ENCODE measurements around the gene LRRD1.
"Not testable (repeated sequence)": the region's sequence is repeated elsewhere in the genome, so short reads cannot be mapped to it uniquely, and the experiment has no call there.

Gene LRRD1

DNA sequence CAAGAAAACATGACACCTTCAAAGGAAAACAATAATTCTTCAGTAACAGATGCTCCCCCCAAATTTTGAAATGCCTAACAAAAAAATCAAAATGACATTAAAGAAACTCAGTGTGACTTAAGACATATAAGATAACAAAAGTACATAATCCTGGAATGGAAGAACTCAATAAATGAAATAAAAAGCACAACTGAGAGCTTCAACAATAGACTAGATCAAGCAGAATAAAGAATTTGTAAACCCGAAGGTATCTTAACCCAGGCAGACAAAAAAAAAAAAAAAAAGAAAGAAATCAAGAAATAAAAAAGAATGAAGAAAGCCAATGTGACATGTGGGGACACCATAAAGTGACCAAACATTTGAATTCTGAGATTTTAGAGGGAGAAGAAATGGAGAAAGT lies 27.7 kb upstream of the LRRD1 start:
- TF ChIP-seq, protein P1, sequence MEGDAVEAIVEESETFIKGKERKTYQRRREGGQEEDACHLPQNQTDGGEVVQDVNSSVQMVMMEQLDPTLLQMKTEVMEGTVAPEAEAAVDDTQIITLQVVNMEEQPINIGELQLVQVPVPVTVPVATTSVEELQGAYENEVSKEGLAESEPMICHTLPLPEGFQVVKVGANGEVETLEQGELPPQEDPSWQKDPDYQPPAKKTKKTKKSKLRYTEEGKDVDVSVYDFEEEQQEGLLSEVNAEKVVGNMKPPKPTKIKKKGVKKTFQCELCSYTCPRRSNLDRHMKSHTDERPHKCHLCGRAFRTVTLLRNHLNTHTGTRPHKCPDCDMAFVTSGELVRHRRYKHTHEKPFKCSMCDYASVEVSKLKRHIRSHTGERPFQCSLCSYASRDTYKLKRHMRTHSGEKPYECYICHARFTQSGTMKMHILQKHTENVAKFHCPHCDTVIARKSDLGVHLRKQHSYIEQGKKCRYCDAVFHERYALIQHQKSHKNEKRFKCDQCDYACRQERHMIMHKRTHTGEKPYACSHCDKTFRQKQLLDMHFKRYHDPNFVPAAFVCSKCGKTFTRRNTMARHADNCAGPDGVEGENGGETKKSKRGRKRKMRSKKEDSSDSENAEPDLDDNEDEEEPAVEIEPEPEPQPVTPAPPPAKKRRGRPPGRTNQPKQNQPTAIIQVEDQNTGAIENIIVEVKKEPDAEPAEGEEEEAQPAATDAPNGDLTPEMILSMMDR (IDR thresholded peaks at IDR 0.05; ENCODE audit: poor library complexity, severe bottlenecking), result no peak
- H3K36me3 ChIP-seq (ENCODE audit: low read depth), result peaks cover 88% of the 10 kb centered on the region
- ATAC-seq (ENCODE audit: low read depth), result no peak
- no peak for DNase-seq (ENCODE audit: low spot score)
- no peaks in the 10 kb centered on the region for H3K27me3 ChIP-seq (ENCODE audit: insufficient read depth, poor library complexity, severe bottlenecking)
- H3K9me3 ChIP-seq (ENCODE audit: severe bottlenecking), result peaks cover 6% of the 10 kb centered on the region
- H3K27ac ChIP-seq (ENCODE audit: poor library complexity, severe bottlenecking), result no peak overlapping the region
- no peaks in the 10 kb centered on the region for H3K4me1 ChIP-seq (ENCODE audit: insufficient read depth, poor library complexity, severe bottlenecking)
- H3K4me3 ChIP-seq (ENCODE audit: severe bottlenecking), result no peak overlapping the region

DNA sequence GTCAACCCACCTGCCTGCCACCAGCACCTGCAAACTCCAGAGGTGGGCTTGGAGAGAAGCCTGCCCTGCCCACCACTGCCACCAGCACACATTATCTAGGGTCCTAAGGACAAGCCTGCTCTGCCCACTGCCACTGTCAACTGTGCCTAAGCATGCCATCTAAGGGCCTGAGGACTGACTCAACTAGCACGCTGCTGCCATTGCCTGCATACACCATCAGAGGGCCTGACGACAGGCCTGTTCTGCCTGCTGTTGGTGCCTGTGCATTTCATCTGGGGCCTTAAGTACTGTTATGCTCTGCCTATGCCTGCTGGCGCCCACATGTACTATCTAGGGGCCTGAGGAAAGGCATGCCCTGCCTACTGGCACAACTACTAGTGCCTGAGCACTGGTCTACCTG lies 27.0 kb upstream of the LRRD1 start:
- H3K36me3 ChIP-seq (ENCODE audit: low read depth), result peaks cover 88% of the 10 kb centered on the region
- no peak for DNase-seq (ENCODE audit: low spot score)
- no peaks in the 10 kb centered on the region for H3K4me1 ChIP-seq (ENCODE audit: insufficient read depth, poor library complexity, severe bottlenecking)
- peaks cover 6% of the 10 kb centered on the region for H3K9me3 ChIP-seq (ENCODE audit: severe bottlenecking)
- no peak overlapping the region for H3K4me3 ChIP-seq (ENCODE audit: severe bottlenecking)
- H3K27ac ChIP-seq (ENCODE audit: poor library complexity, severe bottlenecking), result no peak overlapping the region
- TF ChIP-seq, protein P1 (IDR thresholded peaks at IDR 0.05; ENCODE audit: poor library complexity, severe bottlenecking), result no peak
- no peaks in the 10 kb centered on the region for H3K27me3 ChIP-seq (ENCODE audit: insufficient read depth, poor library complexity, severe bottlenecking)
- no peak for ATAC-seq (ENCODE audit: low read depth)

DNA sequence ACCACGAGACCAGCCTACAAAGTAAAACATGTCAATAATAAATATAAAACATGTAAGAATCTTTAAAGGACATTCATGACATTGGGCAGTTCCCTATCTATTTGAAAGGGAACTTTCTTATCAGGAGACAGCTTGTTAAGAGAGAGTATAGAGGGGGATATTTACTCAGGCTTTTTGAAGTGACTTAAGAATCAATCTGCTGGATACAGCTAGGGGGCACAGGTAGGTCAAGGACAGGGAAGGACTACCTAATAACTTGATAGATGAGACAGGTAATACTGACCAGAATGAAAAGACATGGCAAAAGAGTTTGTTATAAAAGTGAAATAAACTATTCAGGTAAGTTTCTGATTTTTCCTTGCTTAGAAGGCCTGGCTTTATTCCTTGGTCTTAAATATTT lies 21.8 kb upstream of the LRRD1 start:
- ATAC-seq (ENCODE audit: low read depth) (no peak), DNase-seq (ENCODE audit: low spot score) (no peak)
- TF ChIP-seq, protein P1 (IDR thresholded peaks at IDR 0.05; ENCODE audit: poor library complexity, severe bottlenecking), result peak; percentile 25
- no peak overlapping the region for H3K4me3 ChIP-seq (ENCODE audit: severe bottlenecking)
- no peaks in the 10 kb centered on the region for H3K27me3 ChIP-seq (ENCODE audit: insufficient read depth, poor library complexity, severe bottlenecking)
- H3K9me3 ChIP-seq (ENCODE audit: severe bottlenecking), result no peaks in the 10 kb centered on the region
- no peak overlapping the region for H3K27ac ChIP-seq (ENCODE audit: poor library complexity, severe bottlenecking)
- no peaks in the 10 kb centered on the region for H3K4me1 ChIP-seq (ENCODE audit: insufficient read depth, poor library complexity, severe bottlenecking)
- peaks cover 49% of the 10 kb centered on the region for H3K36me3 ChIP-seq (ENCODE audit: low read depth)

GRCh38 chr7:92192326-92192725 lies 13.4 kb upstream of the LRRD1 start:
- H3K36me3 ChIP-seq (ENCODE audit: low read depth), result 0 out of 2 replicates have a peak, but pooled peaks cover 5% of the 10 kb centered on the region
- H3K4me1 ChIP-seq (ENCODE audit: insufficient read depth, poor library complexity, severe bottlenecking), result no peaks in the 10 kb centered on the region
- peaks cover 7% of the 10 kb centered on the region for H3K9me3 ChIP-seq (ENCODE audit: severe bottlenecking)
- DNase-seq (ENCODE audit: low spot score) (no peak), ATAC-seq (ENCODE audit: low read depth) (no peak)
- no peak overlapping the region for H3K27ac ChIP-seq (ENCODE audit: poor library complexity, severe bottlenecking)
- no peaks in the 10 kb centered on the region for H3K27me3 ChIP-seq (ENCODE audit: insufficient read depth, poor library complexity, severe bottlenecking)
- no peak overlapping the region for H3K4me3 ChIP-seq (ENCODE audit: severe bottlenecking)
- TF ChIP-seq, protein P1 (IDR thresholded peaks at IDR 0.05; ENCODE audit: poor library complexity, severe bottlenecking), result no peak

DNA sequence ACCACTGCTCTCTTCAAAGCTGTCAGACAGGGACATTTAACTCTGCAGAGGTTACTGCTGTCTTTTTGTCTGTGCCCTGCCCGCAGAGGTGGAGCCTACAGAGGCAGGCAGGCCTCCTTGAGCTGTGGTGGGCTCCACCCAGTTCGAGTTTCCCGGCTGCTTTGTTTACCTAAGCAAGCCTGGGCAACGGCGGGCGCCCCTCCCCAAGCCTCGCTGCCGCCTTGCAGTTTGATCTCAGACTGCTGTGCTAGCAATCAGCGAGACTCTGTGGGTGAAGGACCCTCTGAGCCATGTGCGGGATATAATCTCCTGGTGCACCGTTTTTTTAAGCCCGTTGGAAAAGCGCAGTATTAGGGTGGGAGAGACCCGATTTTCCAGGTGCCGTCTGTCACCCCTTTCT lies 10.3 kb upstream of the LRRD1 start:
- not testable (repeated sequence) for H3K9me3 ChIP-seq (ENCODE audit: severe bottlenecking); H3K27ac ChIP-seq (ENCODE audit: poor library complexity, severe bottlenecking); ATAC-seq (ENCODE audit: low read depth); H3K27me3 ChIP-seq (ENCODE audit: insufficient read depth, poor library complexity, severe bottlenecking); DNase-seq (ENCODE audit: low spot score); H3K36me3 ChIP-seq (ENCODE audit: low read depth); H3K4me1 ChIP-seq (ENCODE audit: insufficient read depth, poor library complexity, severe bottlenecking); H3K4me3 ChIP-seq (ENCODE audit: severe bottlenecking)

GRCh38 chr7:92184294-92184693 lies 5.4 kb upstream of the LRRD1 start:
- ATAC-seq (ENCODE audit: low read depth); H3K9me3 ChIP-seq (ENCODE audit: severe bottlenecking); DNase-seq (ENCODE audit: low spot score); H3K27ac ChIP-seq (ENCODE audit: poor library complexity, severe bottlenecking); H3K4me3 ChIP-seq (ENCODE audit: severe bottlenecking); H3K27me3 ChIP-seq (ENCODE audit: insufficient read depth, poor library complexity, severe bottlenecking); H3K4me1 ChIP-seq (ENCODE audit: insufficient read depth, poor library complexity, severe bottlenecking); H3K36me3 ChIP-seq (ENCODE audit: low read depth): not testable (repeated sequence)

All from RWPE2 (cell line).